ENCODE data around the gene CERS3.

The CERS3 gene

GRCh38 chr15:100508641-100509300, 20.0 kb downstream of the CERS3 start (continued):
- TF ChIP-seq, protein P1, sequence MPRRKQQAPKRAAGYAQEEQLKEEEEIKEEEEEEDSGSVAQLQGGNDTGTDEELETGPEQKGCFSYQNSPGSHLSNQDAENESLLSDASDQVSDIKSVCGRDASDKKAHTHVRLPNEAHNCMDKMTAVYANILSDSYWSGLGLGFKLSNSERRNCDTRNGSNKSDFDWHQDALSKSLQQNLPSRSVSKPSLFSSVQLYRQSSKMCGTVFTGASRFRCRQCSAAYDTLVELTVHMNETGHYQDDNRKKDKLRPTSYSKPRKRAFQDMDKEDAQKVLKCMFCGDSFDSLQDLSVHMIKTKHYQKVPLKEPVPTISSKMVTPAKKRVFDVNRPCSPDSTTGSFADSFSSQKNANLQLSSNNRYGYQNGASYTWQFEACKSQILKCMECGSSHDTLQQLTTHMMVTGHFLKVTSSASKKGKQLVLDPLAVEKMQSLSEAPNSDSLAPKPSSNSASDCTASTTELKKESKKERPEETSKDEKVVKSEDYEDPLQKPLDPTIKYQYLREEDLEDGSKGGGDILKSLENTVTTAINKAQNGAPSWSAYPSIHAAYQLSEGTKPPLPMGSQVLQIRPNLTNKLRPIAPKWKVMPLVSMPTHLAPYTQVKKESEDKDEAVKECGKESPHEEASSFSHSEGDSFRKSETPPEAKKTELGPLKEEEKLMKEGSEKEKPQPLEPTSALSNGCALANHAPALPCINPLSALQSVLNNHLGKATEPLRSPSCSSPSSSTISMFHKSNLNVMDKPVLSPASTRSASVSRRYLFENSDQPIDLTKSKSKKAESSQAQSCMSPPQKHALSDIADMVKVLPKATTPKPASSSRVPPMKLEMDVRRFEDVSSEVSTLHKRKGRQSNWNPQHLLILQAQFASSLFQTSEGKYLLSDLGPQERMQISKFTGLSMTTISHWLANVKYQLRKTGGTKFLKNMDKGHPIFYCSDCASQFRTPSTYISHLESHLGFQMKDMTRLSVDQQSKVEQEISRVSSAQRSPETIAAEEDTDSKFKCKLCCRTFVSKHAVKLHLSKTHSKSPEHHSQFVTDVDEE (CRISPR knock-in tag; IDR thresholded peaks at IDR 0.05): no peak
- TF ChIP-seq GLIS3 (CRISPR knock-in tag; IDR thresholded peaks at IDR 0.05): no peak
- TF ChIP-seq PPARA (CRISPR knock-in tag; IDR thresholded peaks at IDR 0.05; ENCODE audit: borderline replicate concordance): no peak
- TF ChIP-seq RARB (CRISPR knock-in tag; IDR thresholded peaks at IDR 0.05): no peak

GRCh38 chr15:100502651-100503050, 26.1 kb downstream of the CERS3 start:
- TF ChIP-seq OSR1 (CRISPR knock-in tag; IDR thresholded peaks at IDR 0.05) (no peak), ZFP3 (CRISPR knock-in tag; IDR thresholded peaks at IDR 0.05) (no peak), PPARA (CRISPR knock-in tag; IDR thresholded peaks at IDR 0.05; ENCODE audit: borderline replicate concordance) (no peak), ARNTL (CRISPR knock-in tag; IDR thresholded peaks at IDR 0.05; ENCODE audit: borderline replicate concordance, low read depth) (no peak), ZNF8 (CRISPR knock-in tag; IDR thresholded peaks at IDR 0.05) (no peak), BACH2 (CRISPR knock-in tag; IDR thresholded peaks at IDR 0.05; ENCODE audit: borderline replicate concordance) (no peak), TOX (CRISPR knock-in tag; IDR thresholded peaks at IDR 0.05; ENCODE audit: borderline replicate concordance) (no peak), ISL1 (CRISPR knock-in tag; IDR thresholded peaks at IDR 0.05) (no peak), CSDC2 (CRISPR knock-in tag; IDR thresholded peaks at IDR 0.05) (no peak), ZNF70 (CRISPR knock-in tag; IDR thresholded peaks at IDR 0.05) (no peak)
- TF ChIP-seq, protein P2, sequence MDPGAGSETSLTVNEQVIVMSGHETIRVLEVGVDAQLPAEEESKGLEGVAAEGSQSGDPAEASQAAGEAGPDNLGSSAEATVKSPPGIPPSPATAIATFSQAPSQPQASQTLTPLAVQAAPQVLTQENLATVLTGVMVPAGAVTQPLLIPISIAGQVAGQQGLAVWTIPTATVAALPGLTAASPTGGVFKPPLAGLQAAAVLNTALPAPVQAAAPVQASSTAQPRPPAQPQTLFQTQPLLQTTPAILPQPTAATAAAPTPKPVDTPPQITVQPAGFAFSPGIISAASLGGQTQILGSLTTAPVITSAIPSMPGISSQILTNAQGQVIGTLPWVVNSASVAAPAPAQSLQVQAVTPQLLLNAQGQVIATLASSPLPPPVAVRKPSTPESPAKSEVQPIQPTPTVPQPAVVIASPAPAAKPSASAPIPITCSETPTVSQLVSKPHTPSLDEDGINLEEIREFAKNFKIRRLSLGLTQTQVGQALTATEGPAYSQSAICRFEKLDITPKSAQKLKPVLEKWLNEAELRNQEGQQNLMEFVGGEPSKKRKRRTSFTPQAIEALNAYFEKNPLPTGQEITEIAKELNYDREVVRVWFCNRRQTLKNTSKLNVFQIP (CRISPR knock-in tag; IDR thresholded peaks at IDR 0.05; ENCODE audit: borderline replicate concordance, low read depth): no peak
- TF ChIP-seq, protein P3, sequence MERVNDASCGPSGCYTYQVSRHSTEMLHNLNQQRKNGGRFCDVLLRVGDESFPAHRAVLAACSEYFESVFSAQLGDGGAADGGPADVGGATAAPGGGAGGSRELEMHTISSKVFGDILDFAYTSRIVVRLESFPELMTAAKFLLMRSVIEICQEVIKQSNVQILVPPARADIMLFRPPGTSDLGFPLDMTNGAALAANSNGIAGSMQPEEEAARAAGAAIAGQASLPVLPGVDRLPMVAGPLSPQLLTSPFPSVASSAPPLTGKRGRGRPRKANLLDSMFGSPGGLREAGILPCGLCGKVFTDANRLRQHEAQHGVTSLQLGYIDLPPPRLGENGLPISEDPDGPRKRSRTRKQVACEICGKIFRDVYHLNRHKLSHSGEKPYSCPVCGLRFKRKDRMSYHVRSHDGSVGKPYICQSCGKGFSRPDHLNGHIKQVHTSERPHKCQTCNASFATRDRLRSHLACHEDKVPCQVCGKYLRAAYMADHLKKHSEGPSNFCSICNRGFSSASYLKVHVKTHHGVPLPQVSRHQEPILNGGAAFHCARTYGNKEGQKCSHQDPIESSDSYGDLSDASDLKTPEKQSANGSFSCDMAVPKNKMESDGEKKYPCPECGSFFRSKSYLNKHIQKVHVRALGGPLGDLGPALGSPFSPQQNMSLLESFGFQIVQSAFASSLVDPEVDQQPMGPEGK (CRISPR knock-in tag; IDR thresholded peaks at IDR 0.05; ENCODE audit: borderline replicate concordance): no peak
- no peak for ATAC-seq

DNA sequence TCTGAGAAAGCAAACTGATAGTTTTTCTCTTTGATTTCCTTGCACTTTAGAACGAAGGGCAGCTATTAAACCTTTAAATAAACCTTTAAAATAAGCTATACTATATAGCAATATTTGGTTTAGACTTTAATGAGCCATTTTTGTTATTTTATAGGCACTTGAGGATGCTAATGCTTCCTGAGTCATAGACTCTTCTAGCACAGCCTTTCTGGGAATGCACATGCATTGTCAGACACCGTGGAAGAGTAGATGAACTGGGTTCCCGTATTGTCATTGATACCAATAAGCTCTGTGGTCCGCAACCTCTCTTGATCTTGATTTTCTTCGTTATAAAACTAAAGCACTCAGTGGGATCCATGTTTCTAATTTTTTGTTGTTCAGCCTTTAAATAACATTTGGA, 27.6 kb downstream of the CERS3 start:
- ATAC-seq: no peak
- TF ChIP-seq SNAI2 (CRISPR knock-in tag; IDR thresholded peaks at IDR 0.05) (no peak), ARNTL (CRISPR knock-in tag; IDR thresholded peaks at IDR 0.05; ENCODE audit: borderline replicate concordance, low read depth) (no peak), ZNF70 (CRISPR knock-in tag; IDR thresholded peaks at IDR 0.05) (no peak), ZC3H10 (CRISPR knock-in tag; IDR thresholded peaks at IDR 0.05) (no peak), ZFP3 (CRISPR knock-in tag; IDR thresholded peaks at IDR 0.05) (no peak), ZFP30 (CRISPR knock-in tag; IDR thresholded peaks at IDR 0.05) (no peak), ESRRG (CRISPR knock-in tag; IDR thresholded peaks at IDR 0.05) (no peak), PPARA (CRISPR knock-in tag; IDR thresholded peaks at IDR 0.05; ENCODE audit: borderline replicate concordance) (no peak), CSRNP3 (CRISPR knock-in tag; IDR thresholded peaks at IDR 0.05) (no peak), TCF4 (CRISPR knock-in tag; IDR thresholded peaks at IDR 0.05; ENCODE audit: borderline replicate concordance) (no peak), CREB5 (CRISPR knock-in tag; IDR thresholded peaks at IDR 0.05; ENCODE audit: low read depth) (no peak), CSDC2 (CRISPR knock-in tag; IDR thresholded peaks at IDR 0.05) (no peak), BACH2 (CRISPR knock-in tag; IDR thresholded peaks at IDR 0.05; ENCODE audit: borderline replicate concordance) (no peak), ZNF8 (CRISPR knock-in tag; IDR thresholded peaks at IDR 0.05) (no peak)
- TF ChIP-seq, protein P2 (CRISPR knock-in tag; IDR thresholded peaks at IDR 0.05; ENCODE audit: borderline replicate concordance, low read depth): no peak
